Caki2 (cell line): ENCODE measurements around the gene SERBP1. TPM values are rescaled to one million over a fixed set of nuclear protein-coding genes. Genes with fewer than 3 reads are reported as not detected.

ENCODE experiments used
- DNase-seq: peaks from one replicate; pipeline ENCODE4 v3.0.0-alpha.2; 2015; ENCODE audit warnings: low read depth
- in situ Hi-C: cut with HindIII; loops from 2 replicates; pipeline ENCODE4 v1.10.0; 2016; ENCODE audit warnings: low sequenced_read_pairs, low pct_unique_long_range_greater_than_20kb, mixed read lengths
- total RNA-seq: library from RNA; depleted of rRNA; stranded (reverse); fragments of >200 nt; shearing (Covaris generic); gene quantifications from 2 replicates; pipeline ENCODE4 v1.2.3, GENCODE V29; 2014; ENCODE audit warnings: low replicate concordance; rRNA removed

The SERBP1 gene
- total RNA-seq, 1 experiment from 2014 or later: 196 TPM

DNA sequence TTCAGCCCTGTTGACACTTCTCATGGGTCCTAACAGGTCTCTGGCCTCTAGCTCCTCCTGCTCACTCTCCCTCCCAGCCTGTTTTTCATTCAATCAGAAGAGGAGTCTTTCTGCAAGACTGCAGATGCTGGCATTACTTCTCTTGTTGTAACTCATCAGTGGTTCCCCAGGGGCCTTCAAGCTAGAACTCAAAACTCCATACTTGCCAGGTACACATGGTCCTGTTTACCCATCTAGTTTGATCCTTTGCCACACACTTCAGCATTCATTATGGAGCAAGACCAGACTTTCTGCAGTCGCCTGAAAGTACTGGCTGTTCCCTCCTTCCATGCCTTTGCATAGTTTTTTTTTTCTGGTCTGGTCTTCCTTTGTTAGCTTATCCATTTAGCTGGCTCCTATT, 47.9 kb downstream of the SERBP1 start:
- DNase-seq: no peak
- in situ Hi-C loops: no loop called here

DNA sequence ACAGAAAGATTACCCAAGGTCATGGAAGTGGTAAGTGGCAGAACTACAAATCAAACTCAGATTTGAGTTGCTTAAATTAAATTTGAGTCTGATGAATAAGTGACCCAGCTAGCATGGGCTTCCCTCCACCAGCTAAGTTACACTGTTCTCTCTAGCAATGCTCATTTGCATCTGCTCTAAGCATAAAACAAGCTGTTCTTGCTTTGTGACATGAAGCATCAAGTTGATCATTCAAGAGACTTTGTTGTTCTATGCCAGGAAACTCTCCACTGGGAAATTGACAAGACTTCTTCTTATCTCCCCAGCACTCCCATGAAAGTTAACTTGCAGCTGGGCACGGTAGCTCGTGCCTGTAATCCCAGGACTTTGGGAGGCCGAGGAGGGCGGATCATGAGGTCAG, 49.0 kb downstream of the SERBP1 start:
- DNase-seq: no peak

DNA sequence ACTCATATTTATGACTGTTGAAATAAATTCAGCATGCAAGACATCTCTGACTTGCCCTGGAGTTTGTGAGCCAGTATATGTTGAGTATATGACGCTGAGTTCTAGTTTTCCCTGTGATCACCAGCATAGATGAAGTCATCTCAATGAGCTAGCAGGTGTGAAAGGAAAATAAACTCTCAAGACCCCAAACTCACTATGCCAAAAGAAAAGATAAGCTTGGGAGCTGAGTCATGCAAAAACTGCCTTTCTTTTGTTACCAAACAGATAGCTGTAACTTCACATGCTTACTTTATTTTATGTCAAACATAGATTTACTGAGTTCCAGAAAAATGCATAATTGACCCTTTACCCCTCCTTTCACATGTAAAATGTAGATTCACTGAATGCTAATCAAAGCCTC, 52.9 kb downstream of the SERBP1 start:
- no peak for DNase-seq
- in situ Hi-C loops: no loop called here

More for the DNA sequence above, 49.0 kb downstream of the SERBP1 start:
- in situ Hi-C loops: no loop called here

DNA sequence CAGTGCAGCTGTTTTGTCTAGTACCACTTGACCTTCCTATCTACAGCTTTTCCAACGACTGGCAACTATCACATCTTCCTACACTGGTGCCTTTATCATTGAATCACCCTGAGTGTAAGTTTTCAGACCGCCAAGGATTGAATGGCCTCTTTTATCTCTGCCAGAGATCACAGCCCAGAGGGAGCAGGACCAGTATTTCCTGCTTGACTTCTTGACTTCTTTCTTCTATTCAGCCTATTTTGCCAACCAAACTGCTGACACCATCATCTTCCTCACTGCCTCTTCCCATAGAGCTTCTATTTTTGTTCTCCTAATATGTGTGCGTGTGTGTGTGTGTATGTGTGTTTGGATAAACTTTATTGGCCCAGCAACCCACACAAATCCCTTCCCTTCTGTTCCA, 53.8 kb downstream of the SERBP1 start:
- in situ Hi-C loops: no loop called here
- DNase-seq: no peak

DNA sequence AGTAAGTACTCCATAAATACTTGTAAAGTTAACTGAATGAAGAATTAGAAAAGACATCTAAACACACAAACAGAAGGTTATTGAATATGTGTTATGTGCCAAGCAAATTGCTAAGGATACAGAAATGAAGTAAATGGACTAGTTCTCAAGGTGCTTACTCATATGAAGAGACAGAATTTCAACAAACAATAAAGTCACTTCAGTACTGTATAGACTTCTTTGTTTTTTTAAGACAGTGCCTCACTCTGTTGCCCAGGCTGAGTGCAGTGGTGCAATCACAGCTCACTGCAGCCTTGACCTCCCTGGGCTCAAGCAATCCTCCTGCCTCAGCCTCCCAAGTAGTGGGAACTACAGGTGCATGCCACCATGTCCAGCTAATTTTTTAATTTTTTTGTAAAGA, 57.3 kb downstream of the SERBP1 start:
- no peak for DNase-seq
- in situ Hi-C loops: no loop called here

DNA sequence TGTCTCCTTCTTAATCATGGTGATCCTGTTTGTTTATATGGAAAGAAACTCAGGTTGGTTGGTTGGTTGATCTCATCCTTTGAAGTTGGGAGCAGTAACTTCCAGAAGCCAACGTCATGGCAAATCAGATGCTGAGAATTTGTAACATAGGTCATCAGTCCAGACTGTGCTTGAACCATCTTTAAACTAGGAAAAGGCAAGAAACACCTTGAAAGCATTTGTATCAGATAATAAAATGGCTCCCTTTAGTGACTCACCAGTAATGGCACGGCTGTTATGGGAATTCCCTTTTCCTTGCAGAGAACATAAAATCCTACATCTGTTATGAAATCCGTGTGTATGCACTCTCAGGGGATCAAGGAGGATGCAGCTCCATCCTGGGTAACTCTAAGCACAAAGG, 58.1 kb downstream of the SERBP1 start:
- peak; percentile 10 for DNase-seq
- in situ Hi-C loops: no loop called here

DNA sequence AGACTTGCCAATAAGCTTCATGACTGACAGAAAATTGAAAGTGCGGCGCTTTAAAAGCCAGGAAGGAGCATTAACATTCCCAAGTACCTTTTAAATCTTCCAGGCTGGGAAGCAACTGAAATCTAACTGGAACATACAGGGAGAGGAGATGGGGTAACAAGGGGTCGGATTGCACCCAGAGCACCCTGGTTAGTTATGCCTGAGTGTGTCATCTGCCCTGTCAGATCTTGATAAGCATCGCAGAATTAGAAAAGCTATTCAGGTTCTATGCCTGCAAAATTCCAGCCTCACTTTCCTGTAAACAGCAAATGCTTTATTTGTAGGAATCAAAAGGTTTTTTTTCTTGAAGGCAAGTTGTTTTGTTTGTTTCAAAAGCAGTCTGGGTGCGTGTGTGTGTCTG, 58.5 kb downstream of the SERBP1 start:
- in situ Hi-C loops: no loop called here
- no peak for DNase-seq

DNA sequence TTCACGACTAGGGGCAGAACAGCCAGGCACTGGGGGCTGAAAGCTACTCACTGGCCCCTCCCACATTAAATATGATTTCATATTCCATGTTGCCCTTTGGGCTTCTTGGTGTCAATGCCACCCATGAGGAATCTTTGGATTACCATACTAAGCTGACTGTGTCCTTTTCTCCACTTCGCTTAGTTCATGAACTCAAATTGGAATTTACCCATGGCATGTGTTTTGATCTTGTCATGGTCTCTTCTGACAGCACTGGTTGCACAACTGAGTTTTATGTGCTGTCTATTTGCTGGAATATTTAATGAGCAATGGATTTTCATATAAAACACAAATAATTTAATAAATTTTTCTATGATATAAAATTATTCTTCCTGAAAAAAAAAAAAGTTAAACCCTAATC, 59.2 kb downstream of the SERBP1 start:
- in situ Hi-C loops: no loop called here
- DNase-seq: no peak

DNA sequence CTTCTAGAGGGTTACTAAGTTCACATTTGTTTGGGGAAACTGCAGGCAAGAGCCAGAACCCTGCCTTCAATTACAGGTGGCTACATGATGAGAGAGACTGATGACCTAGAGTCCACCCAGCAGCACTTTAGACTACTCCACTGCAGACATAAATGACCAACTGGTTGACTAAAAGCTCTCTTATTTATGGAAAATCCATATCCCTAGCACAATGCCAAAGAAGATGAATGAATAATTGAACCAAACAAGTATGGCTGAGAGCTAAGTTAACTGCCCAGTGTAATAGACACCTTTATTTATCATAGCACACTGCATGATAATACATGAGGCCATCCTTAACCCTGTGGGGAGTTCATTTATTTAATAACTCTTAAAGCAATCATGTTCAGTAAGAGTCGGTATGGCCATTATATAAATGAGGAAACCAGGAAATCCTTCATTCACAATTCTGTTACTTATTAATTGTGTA, 62.1 kb downstream of the SERBP1 start:
- in situ Hi-C loops: no loop called here
- DNase-seq: no peak

DNA sequence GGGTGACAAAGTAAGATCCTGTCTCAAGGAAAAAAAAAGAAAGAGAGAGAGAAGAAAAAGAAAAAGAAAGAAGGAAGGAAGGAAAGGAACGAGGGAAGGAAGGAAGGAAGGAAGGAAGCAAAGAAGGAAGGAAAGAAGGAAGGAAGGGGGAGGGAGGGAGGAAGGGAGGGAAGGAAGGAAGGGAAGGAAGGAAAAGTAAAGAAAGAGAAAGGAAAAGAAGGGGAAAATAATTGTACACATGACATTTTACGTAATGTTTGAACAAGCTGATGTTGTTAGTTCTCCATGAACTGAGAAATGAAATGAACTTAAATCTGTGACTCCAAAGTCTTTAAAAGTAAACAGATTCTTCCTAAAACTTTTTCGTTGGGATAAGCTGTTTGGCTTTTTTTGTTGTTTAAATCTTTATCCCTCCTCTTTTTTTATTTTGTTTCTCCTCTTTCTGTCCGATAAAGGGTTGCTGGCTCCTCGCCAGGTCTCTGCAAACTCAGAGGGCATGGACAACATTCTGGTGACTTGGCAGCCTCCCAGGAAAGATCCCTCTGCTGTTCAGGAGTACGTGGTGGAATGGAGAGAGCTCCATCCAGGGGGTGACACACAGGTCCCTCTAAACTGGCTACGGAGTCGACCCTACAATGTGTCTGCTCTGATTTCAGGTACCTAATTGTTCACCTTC, 62.7 kb downstream of the SERBP1 start:
- no peak for DNase-seq
- in situ Hi-C loops: no loop called here

DNA sequence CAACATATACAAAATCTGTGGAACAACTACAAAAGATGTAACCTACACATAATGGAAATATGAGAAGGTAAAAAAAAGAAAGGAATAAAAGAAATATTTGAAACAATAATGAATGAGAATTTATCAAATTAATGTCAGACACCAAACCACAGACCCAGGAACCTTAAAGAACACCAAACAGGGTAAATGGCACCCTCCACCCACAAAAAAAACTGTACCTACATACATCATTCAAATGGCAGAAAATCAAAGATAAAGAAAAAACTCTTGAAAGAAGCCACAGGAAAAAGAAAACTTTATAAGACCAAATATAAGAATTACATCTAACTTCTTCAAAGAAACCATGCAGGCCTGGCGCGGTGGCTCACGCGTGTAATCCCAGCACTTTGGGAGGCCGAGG, 68.6 kb downstream of the SERBP1 start:
- no peak for DNase-seq
- in situ Hi-C loops: no loop called here

DNA sequence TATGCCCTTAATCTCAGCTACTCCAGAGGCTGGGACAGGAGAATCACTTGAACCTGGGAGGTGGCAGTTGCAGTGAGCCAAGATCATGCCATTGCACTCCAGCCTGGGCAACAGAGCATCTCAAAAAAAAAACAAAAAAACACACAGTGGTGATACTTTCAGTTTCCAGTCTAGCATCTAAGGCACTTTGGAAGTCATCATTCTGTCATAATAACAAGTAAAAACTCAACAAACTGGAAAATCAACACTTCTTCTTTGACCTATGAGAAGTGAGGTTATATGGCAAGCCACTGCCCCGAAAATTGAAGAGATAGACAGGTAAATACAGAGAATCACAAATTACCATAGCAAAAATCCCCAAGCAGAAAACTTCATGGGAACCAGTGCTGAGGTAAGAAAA, 70.6 kb downstream of the SERBP1 start:
- in situ Hi-C loops: no loop called here
- no peak for DNase-seq

Other genes starting within 250 kb of the SERBP1 start
- not detected in 2 replicates for gene IL12RB2, start 122.5 kb downstream of the SERBP1 start, total RNA-seq